ENCODE results near the gene CDH22. TPM values are rescaled to one million over a fixed set of nuclear protein-coding genes. Genes with fewer than 3 reads are reported as not detected.

CDH22 gene
- total RNA-seq, 1 experiment from 2014 or later, result not detected

- H3K36me3 ChIP-seq (ENCODE audit: insufficient read depth, low read length, poor library complexity, severe bottlenecking), result no peaks in the 10 kb centered on the region
- intact Hi-C loops (cut with micrococcal nuclease; ENCODE audit: unreplicated experiment), result no loop called here
- H3K27ac ChIP-seq (ENCODE audit: low read depth, low read length, poor library complexity, severe bottlenecking), result no peak overlapping the region
- no peaks in the 10 kb centered on the region for H3K9me3 ChIP-seq (ENCODE audit: low read depth, low read length, poor library complexity, severe bottlenecking)
- CTCF ChIA-PET, result no interaction called here
- POLR2A ChIA-PET (ENCODE audit: low non-redundant PET), result no interaction called here
- H3K4me3 ChIP-seq (ENCODE audit: low read depth, low read length, poor library complexity, severe bottlenecking), result no peak overlapping the region
- no peak for DNase-seq (ENCODE audit: low spot score)
- H3K4me1 ChIP-seq (ENCODE audit: insufficient read depth, low read length, poor library complexity, severe bottlenecking), result no peaks in the 10 kb centered on the region
- TF ChIP-seq, protein P1, sequence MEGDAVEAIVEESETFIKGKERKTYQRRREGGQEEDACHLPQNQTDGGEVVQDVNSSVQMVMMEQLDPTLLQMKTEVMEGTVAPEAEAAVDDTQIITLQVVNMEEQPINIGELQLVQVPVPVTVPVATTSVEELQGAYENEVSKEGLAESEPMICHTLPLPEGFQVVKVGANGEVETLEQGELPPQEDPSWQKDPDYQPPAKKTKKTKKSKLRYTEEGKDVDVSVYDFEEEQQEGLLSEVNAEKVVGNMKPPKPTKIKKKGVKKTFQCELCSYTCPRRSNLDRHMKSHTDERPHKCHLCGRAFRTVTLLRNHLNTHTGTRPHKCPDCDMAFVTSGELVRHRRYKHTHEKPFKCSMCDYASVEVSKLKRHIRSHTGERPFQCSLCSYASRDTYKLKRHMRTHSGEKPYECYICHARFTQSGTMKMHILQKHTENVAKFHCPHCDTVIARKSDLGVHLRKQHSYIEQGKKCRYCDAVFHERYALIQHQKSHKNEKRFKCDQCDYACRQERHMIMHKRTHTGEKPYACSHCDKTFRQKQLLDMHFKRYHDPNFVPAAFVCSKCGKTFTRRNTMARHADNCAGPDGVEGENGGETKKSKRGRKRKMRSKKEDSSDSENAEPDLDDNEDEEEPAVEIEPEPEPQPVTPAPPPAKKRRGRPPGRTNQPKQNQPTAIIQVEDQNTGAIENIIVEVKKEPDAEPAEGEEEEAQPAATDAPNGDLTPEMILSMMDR (conservative IDR thresholded peaks at IDR 0.05; ENCODE audit: low read depth, low read length), result no peak
- TF ChIP-seq EZH2 (IDR thresholded peaks at IDR 0.05; ENCODE audit: borderline replicate concordance, low read depth, low read length, poor library complexity, severe bottlenecking), result no peak
- peaks cover 78% of the 10 kb centered on the region for H3K27me3 ChIP-seq (replicated peaks; ENCODE audit: insufficient read depth, low read depth, low read length, poor library complexity)
- BruUV-seq (replicated peaks), result no TSS peak
These were observed 21.3 kb downstream of the CDH22 start for GRCh38 chr20:46286977-46287376.

- intact Hi-C loops (cut with micrococcal nuclease; ENCODE audit: unreplicated experiment), result no loop called here
These were observed 21.9 kb downstream of the CDH22 start for GRCh38 chr20:46286382-46286781.

GRCh38 chr20:46285740-46286139, 22.6 kb downstream of the CDH22 start:
- no TSS peak for BruUV-seq (replicated peaks)
- no peaks in the 10 kb centered on the region for H3K36me3 ChIP-seq (ENCODE audit: insufficient read depth, low read length, poor library complexity, severe bottlenecking)
- H3K9me3 ChIP-seq (ENCODE audit: low read depth, low read length, poor library complexity, severe bottlenecking), result no peaks in the 10 kb centered on the region
- ChIA-PET POLR2A (ENCODE audit: low non-redundant PET) (no interaction called here), CTCF (no interaction called here)
- no peaks in the 10 kb centered on the region for H3K4me1 ChIP-seq (ENCODE audit: insufficient read depth, low read length, poor library complexity, severe bottlenecking)
- intact Hi-C loops (cut with micrococcal nuclease; ENCODE audit: unreplicated experiment), result no loop called here
- DNase-seq (ENCODE audit: low spot score), result no peak
- H3K4me3 ChIP-seq (ENCODE audit: low read depth, low read length, poor library complexity, severe bottlenecking), result no peak overlapping the region
- no peak for TF ChIP-seq EZH2 (IDR thresholded peaks at IDR 0.05; ENCODE audit: borderline replicate concordance, low read depth, low read length, poor library complexity, severe bottlenecking)
- TF ChIP-seq, protein P1 (conservative IDR thresholded peaks at IDR 0.05; ENCODE audit: low read depth, low read length), result no peak
- peaks cover 90% of the 10 kb centered on the region for H3K27me3 ChIP-seq (replicated peaks; ENCODE audit: insufficient read depth, low read depth, low read length, poor library complexity)
- no peak overlapping the region for H3K27ac ChIP-seq (ENCODE audit: low read depth, low read length, poor library complexity, severe bottlenecking)

More at GRCh38 chr20:46286382-46286781, 21.9 kb downstream of the CDH22 start:
- Histone ChIP-seq H3K27ac (ENCODE audit: low read depth, low read length, poor library complexity, severe bottlenecking) (no peak overlapping the region), H3K4me1 (ENCODE audit: insufficient read depth, low read length, poor library complexity, severe bottlenecking) (no peaks in the 10 kb centered on the region), H3K4me3 (ENCODE audit: low read depth, low read length, poor library complexity, severe bottlenecking) (no peak overlapping the region), H3K27me3 (replicated peaks; ENCODE audit: insufficient read depth, low read depth, low read length, poor library complexity) (peaks cover 84% of the 10 kb centered on the region), H3K9me3 (ENCODE audit: low read depth, low read length, poor library complexity, severe bottlenecking) (no peaks in the 10 kb centered on the region), H3K36me3 (ENCODE audit: insufficient read depth, low read length, poor library complexity, severe bottlenecking) (no peaks in the 10 kb centered on the region)
- TF ChIP-seq, protein P1 (conservative IDR thresholded peaks at IDR 0.05; ENCODE audit: low read depth, low read length), result no peak
- no peak for TF ChIP-seq EZH2 (IDR thresholded peaks at IDR 0.05; ENCODE audit: borderline replicate concordance, low read depth, low read length, poor library complexity, severe bottlenecking)
- CTCF ChIA-PET, result no interaction called here
- DNase-seq (ENCODE audit: low spot score), result no peak
- POLR2A ChIA-PET (ENCODE audit: low non-redundant PET), result no interaction called here
- no TSS peak for BruUV-seq (replicated peaks)

All from A673 (cell line).